Inferior parietal cortex (tissue), 1 donor: ENCODE measurements around the gene CACNA1A.

Experiments used
- DNase-seq: peaks from one replicate; pipeline ENCODE4 v3.0.0-alpha.2; 2016; ENCODE audit errors: extremely low spot score

CACNA1A gene

DNA sequence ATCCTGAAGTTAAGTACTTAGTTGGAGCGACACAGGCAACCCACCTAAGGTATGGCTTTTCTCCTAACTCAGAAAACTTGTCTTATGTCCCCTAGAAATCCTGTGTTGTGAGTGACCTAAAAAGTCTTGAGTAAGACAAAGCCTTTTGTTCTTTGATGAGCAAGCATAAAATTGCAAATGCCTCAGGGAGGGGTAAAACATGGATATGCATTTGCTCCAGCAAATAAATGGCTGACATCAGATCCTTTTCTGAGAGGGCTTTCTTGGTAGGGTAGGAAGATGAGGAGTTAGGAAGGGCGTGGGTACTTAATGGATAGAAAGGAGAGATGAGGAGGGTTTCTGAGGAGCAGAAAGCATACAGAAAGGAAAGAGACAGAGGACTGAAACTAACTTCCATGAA lies 192.4 kb downstream of the CACNA1A start:
- DNase-seq, result no peak

DNA sequence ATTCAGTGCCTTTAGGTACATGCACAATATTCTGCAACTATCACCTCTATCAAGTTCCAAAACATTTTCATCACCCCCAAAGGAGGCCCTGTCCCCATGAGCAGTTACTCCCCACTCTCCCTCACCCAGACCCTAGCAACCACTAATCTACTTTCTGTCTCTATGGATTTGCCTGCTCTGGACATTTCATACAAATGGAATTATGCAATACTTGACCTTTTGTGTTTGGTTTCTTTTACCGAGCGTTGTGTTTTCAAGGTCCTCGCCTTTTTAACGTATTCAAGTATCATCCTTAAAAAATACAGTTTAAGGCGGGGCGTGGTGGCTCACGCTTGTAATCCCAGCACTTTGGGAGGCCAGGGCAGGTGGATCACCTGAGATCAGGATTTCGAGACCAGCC lies 196.4 kb downstream of the CACNA1A start:
- DNase-seq, result no peak

DNA sequence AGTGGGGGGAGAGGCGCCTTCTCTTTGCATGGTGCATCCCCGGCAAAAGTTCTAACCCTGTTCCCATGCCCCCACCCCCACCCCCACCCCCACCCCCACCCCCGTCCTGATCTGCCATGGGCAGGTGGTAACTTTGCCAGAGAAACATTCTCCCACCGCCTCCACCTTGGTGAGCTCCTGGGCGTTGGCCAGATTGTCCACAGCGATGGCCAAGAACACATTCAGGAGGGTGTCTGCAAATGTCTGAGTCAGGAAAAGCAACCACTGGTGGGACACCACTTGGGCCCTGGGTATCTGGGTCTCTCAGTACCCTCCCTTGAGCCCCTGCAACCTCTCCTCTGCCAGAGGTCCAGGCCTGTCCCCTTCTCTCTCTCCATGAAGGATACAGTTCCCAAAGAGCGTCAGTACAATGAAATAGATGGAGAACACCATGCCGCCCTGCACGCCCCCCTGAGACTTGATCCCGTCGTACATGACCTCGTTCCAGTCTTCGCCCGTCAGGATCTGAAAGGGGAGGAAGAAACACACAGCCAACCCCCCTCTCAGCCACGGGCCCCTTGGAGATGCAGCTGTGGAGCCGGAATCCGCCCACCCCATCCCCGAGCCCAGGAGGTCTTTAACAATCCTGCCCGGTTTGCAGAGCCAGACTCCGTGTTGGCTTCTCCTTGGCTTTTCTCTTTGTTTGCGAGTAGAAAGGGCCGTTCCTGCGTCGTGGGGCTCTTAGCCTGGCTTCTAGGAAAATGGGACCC lies 202.7 kb downstream of the CACNA1A start:
- no peak for DNase-seq

DNA sequence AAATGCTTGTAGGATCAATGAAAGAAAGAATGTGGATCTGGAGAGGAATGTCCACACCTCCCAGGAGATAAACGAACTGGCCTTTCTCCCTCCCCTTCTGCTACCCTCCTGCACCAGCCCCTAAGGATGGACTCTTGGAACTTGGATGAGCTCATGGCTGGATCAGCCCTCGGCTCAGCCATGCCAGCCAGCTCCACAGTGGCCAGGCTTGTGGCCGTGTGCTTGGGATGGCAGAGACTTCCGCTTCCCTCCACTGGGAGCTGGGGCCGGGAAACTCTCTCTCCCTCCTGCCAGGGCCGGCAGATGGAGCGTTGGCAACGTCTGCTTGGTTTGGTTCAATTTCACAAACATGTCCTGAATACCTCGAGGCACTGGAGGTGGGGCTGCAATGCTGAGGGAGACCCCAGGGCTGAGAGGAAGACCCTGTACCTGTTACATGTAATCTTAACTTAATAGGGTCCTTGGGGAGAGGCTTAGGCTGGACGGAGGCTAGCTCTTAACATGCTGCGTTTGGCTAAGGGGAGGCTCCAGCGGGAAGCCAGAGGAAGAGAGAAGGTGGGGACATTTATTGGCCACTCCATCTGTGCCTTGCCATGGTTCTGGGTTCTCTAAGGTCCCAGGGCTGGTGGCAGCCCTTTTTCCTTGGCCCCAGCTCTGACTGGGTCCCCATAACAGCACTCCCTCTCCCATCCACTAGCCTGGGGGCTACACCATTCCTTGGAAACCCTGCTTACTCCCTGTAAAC lies 203.6 kb downstream of the CACNA1A start:
- DNase-seq, result no peak

DNA sequence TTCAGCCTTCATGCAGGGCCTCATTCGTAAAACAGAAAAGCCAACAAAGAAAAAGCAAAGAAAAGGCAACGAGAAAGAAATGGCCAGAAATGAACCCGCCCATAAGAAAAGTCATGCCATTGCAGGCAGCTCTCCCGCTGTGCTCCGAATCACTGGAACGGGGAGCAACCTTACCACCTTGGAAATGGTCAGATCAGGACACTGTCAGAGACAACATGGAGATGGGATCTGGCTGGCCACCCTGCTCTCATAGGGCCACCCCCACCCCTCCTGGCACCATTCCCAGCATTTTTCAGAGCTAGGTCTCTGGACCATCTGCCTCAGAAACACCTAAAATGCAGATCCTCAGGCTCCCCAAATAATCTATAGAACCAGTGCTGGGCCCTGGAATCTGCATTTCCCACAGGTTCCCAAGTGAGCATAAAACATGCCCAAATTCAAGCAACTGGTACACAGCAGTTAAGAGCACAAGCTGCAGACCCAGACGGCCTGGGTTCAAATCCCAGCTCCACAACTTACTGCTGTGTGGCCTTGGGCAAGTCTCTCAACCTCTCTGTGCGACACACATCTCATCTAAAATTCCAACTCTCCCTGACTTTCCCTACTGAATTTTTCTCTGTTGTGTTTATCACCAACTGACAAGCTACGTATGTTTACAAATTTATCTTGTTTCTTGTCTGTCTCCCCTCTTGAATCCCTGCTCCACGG lies 204.5 kb downstream of the CACNA1A start:
- no peak for DNase-seq

DNA sequence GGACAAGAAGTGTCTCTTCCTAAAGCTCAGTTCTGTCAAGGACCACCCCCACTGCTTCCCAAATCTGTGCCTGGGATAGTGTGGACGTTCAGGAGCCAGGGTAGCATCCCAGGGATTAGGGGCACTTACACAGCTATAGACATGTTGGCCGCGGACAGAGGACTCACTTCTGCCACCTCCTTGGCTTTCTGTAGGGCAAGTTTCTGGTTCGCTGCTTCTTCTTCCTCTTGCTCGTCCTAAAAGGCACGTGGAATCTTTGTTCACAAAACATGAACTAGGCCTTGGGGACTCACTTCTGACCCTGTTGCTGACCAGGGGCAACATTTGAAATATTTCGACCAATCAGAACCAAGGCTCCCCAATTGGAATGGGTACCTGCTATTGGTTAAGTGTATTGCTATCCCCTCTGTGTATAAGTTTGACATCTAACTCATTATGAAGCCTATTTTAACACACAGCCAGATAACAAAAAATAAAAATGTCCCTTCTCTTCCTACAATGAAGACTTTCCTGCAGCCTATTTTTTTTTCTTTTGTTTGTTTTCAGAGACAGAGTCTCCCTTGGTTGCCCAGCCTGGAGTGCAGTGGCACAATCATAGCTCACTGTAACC lies 205.8 kb downstream of the CACNA1A start:
- DNase-seq, result no peak

DNA sequence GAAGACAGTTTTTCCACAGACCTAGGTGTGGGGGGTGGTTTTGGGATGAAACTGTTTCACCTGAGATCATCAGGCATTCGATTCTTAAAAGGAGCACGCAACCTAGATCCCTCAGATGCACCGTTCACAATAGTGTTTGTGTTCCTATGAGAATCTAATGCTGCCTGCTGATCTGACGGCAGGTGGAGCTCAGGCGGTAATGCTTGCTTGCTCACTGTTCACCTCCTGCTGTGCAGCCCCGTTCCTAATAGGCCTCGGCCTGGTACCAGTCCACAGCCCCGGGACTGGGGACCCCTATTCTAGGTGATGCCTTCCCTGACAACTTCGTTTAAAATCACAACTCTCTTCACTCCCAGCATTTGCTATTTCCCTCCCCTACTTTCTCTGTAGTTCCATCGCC lies 206.4 kb downstream of the CACNA1A start:
- no peak for DNase-seq

DNA sequence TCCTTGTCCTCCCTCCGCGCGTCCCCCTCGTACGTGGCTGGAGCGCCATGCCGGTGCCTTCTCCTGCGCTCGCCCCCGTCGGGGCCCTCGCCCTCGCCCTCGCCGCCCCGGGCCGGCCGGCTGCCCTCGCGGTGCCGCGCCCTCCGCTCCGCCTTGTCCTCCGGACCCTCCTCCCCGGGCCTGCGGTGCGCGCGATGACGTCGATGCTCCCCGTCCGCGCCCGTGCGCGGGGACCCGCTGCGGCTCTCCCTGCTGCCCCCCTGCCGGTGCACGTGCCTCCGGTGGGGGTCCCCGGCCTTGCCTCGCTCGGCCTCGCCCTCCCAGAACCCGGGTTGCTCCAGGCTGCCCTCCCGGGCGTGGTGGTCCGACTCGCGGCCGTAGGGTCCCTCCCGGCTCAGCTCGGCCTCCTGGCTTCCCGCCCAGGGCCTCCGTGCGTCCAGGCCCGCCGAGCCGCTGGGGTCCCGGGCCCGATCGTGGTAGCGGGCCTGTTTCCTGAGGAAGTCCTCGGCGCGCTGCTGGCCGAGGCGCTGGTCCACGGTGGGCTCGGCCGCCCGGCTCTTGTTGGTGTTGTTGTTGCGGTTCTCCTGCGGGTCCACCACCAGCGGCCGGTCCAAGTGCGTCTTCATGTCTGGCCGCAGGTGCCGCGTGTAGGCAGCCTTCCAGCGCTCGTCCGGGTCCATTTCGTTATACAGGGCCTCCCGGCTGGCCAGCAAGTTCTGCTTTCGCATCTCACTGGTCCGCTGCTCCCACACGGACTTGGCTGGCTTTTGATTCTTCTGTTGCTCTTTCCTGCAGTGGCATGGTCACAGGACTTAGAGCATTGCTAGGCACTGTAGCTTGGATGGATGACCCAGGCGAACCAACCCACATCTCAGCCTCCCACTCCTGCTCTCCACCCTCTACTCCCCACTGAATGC lies 207.5 kb downstream of the CACNA1A start:
- DNase-seq, result no peak

DNA sequence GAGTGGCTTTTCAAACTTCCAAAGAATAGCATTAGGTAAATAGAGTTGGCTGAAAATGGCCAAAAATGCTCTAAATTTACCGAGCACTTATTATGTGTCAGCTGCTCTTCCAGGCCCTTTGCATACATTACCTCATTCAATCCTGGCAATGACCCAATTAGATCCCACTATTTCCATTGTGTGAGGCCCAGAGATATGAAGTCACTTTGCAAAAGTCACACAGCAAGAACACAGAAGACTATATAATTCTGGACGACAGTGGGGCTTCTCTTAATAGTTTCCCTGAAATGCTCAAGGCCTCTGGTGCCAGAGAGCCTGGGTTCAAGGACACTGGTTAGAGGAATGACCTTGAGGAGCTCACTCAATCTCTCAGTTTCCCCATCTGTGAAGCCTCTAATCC lies 209.3 kb downstream of the CACNA1A start:
- DNase-seq, result no peak

DNA sequence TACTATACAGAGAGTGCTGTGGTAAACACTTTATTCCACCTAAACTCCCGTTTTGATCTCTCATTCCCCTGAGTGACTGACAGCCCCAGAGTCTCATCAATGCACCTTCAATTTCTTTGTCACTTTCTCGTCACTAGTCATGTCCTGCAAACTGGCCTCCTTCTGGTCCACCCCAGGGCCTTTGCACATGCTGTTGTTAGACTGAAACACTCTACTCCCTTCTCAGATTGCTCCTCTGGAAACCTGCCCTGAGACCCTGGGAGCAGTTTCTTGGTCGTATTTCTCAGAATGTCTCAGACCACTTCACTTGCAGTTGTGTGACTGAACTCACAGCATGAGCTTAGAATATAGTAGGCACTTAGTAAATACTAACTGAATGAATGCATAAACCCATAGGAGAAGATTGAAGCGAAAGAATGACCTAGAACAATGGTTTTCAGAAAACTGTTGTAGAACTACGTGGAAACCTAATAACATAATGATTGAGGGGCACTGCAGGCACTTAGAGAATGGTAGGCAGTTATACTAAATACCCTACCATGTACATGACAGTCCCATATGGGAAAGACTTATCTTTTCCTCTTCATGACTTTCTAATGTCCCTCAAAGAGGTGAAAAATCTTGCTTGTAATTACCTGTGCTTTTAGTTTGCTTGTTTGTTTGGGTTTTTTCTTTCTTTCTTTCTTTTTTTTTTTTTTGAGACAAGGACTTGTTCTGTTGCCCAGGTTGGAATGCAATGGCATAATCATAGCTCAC lies 211.3 kb downstream of the CACNA1A start:
- DNase-seq, result no peak

DNA sequence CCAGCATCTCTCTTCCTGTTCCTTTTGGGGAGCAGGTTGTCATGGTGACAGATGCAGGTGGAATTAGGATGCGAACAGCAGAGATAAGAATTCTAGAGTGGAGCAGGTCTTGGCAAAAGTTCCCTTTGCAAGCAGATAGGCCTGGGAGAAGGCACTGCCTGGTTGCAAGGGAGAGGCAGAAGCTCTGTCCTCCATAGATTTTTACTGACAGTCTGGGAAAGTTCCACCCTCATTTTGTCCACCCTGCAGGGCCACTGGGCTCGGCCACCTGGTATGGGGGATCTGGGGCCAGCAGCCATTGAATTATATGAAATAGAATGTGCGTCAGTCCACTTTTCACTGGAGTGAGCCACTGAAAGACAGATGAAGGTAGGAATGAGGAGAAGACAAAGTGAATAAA lies 214.4 kb downstream of the CACNA1A start:
- no peak for DNase-seq

DNA sequence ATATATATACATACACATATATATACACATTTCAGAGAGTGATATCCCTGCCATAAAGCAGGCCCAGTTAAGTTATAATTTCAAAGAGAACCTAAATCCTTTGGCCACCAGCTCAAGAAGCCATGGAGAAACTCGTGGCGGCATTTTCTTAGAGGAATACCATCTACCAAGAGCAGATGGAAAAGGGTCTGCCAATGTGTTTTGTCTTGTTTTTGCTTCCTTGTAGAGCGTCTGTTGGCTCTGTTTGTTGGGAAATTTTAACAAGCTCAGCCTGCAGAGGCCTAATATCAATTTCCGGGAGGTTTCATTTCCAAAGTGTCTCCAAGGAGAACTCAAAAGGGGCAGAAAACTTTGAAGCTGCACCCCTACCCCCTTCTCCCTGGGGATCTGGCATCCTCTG lies 215.5 kb downstream of the CACNA1A start:
- DNase-seq, result no peak

DNA sequence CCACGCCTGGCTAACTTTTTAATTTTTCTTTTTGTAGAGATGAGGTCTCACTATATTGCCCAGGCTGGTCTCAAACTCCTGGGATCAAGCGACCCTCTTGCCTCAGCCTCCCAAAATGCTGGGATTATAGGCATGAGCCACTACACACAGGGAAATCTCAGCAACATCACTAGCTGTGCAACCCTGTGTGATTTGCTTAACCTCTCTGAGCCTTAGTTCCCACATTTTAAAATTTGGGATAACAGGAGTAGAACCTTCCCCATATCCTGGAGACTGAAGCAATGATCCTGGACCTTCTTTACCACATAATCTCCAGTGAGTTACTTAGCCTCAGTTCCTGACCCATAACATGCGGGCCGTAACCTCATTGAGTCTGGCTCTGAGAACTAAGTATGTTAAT lies 217.0 kb downstream of the CACNA1A start:
- no peak for DNase-seq

DNA sequence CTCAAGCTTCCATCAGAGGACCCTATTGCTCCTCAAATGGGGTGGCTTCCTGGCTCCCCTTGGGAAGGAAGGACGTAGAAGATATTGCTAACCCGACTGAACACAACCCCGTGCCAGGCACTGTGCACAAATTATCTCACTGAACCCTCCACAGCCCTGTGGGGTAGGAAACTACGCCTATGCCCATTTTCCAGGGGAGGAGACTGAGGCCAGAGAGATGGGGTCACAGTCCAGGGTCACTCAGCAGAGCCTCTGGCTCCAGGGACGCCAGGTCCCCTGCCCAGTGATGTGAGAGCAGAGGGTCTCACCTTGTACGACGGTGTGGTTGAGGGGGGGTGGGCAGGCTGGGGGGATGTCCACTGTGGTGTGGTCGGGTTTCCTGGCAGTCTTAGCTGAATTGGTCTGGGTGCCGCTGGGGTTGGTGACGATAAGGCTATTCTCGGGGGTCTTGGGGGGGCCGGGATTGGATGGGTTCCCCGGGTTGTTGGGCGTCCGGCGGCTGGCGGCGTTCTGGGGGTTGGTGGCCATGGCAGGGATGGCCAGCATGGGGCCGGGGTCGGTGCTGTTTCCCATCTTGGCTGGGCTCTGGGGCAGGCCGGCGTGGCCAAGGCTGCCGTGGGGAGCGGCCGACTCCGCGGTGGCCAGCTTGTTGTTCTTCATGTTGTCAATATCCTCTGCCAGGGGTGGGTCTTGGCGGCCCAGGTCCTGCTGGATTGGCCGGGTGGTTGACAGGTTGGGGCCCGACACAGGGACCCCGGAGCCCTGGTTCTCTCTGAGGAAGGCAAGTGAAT lies 219.9 kb downstream of the CACNA1A start:
- DNase-seq, result no peak

DNA sequence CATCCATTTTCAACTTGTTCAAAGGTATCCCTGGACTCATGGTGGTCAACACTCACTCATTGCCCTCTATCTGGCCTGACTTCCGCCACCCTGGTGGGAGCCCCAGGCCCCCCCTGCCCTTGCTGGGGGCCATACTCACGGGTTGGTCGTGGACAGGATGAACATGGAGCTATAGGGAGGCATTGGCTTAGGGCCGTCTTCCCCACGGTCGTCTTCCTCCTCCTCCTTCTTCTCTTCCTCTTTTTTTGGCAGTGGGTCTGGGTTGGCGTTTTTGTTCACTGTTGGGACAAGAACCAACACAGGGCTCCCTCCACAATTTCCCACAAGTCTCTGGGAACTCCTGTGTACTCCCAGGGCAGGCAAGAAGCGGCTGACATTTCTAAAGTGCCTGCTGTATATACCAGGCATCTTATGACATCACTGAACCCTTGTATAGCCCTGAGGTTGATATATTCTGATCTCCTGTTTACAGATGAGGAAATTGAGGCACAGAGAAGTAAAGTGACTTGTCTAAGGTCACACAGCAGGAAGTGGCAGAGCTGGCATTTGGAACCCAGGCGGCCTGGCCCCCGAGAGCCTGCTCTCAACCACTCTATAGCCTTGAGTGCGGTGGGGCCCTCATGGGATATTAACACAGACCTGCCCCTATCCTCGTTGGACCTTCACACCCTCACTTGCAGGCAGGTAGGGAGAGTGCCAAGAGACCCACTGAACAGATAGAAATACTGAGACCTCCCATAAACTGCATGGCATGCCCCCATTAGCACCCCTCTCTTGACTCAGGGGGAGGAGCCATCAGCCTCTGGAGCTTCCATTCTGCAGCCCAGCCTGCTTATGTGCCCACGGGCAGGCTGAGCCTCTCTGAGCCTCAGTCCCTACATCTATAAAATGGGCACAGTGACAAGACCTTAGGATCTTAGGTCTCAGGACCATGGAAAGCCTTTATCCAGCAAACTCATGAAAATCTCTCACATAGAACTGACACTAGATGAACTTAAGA lies 221.1 kb downstream of the CACNA1A start:
- no peak for DNase-seq

DNA sequence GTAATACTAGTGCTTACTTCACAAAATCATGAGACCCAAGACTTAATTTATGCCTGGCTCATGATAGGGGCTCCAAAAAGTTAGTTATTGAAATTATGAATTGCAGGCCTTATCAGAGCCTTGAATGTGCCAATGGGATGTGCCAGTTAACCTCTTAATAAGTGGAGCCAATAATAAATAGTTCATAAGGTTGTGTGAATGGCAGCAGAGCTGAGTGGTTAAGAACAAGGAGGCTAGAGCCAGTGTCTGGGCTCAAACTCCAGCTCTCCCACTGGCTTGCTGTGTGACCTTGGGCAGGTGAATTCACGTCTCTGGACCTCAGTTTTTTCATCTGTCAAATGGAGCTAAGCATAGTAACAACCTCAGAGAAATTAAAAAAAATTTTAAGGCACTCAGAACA lies 222.4 kb downstream of the CACNA1A start:
- no peak for DNase-seq

DNA sequence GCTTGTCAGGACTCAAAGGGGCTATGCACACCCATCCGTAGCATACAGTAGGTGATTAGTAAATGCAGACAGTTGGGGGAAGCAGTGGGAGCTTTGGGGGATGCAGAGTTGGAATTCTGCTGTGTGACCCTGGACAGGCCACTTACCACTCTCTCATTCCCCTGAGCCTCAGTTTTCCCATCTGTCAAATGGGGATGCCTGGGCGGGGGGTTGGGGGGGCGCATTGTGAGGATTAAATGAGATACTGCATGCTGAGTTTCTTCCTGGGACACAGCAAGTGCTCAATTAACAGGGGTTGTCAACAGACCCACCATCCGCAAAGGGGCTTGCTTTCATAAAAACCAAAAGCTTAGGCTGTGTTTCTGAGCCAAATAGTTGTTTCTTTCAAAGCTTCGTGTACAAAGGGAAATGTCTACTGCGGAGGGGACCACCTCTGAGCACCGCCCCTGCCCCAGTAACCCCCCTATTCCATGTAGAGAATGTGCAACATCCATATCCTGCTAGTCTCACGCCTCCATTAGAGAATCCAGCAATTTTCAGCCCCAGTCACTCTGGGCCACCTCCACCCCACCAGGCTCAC lies 223.7 kb downstream of the CACNA1A start:
- DNase-seq, result no peak
